GM18907 (cell line): ENCODE results near the gene LILRA6.
"Not testable (repeated sequence)": the region's sequence is repeated elsewhere in the genome, so short reads cannot be mapped to it uniquely, and the experiment has no call there.

Source experiments
- ATAC-seq: cut with Tn5 transposase; IDR thresholded peaks from one replicate; pipeline ENCODE4 v1.9.1; 2021; ENCODE audit warnings: mild to moderate bottlenecking, moderate library complexity; ENCODE audit not compliant: unreplicated experiment

The LILRA6 gene

GRCh38 chr19:54266133-54266532, 23.5 kb upstream of the LILRA6 start:
- no peak for ATAC-seq

- no peak for ATAC-seq
These were observed 19.9 kb upstream of the LILRA6 start for GRCh38 chr19:54262470-54262869.

DNA sequence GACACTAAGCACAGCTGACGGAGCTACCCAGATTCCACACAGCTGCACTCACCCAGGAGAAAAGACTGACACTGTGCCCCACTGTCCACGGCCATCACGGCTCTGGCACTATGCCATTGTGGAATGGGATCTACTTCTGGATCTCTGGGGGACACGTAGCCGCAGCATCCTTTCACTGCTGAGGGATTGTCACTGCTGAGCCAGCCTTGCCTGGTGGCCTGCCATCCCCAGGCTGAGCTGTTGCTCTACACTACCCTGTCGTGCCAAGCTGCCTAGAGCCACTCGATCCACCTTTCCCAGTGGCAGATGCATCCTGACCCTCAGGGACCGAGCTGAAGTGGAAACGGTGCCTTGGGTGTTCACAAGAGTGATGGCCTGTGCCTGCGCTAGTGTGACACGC, 19.5 kb upstream of the LILRA6 start:
- ATAC-seq, result no peak

- ATAC-seq, result no peak
These were observed 14.5 kb upstream of the LILRA6 start, which contains the start of gene LILRB5 for GRCh38 chr19:54257116-54257480. LILRB5 (minus strand) TSS chr19:54257273; CDS start chr19:54257193, 80 bp downstream.

- no peak for ATAC-seq
These were observed 13.9 kb upstream of the LILRA6 start for GRCh38 chr19:54256250-54257115.

- no peak for ATAC-seq
These were observed 12.7 kb upstream of the LILRA6 start for GRCh38 chr19:54255105-54255775.

DNA sequence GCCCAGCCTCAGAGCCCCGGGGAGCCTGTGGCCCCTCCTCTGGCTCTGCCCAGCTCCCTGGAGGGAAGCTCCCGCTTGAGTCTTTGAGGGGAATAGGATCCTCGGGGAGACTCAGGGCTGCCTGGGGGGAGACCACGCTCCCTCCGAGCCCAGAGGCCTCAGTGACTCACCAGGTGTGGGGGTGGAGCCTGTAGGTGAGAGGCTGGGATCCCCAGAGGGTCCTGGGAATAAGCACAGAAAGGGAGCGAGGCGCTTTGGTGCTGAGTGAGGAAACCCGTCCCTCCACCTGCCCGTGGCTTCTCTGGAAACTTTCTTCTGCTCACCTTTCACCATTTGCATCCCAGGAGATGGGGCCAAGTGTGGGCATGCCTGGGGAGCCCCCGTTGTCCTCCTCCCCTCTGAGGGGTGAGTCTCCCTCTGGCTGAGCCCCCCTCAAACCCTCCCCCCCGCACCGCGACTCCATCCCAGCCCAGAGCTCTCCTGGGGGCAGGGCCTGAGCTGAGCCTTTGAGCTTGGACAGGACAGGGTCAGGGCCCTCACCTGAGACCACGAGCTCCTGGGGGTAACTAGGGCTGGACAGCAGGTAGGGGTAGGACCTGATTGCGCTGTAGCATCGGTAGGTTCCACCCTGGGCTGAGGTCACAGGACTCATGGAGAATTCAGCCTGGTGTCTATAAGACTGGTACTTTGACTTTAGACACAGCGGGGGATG, 11.8 kb upstream of the LILRA6 start:
- ATAC-seq, result no peak

DNA sequence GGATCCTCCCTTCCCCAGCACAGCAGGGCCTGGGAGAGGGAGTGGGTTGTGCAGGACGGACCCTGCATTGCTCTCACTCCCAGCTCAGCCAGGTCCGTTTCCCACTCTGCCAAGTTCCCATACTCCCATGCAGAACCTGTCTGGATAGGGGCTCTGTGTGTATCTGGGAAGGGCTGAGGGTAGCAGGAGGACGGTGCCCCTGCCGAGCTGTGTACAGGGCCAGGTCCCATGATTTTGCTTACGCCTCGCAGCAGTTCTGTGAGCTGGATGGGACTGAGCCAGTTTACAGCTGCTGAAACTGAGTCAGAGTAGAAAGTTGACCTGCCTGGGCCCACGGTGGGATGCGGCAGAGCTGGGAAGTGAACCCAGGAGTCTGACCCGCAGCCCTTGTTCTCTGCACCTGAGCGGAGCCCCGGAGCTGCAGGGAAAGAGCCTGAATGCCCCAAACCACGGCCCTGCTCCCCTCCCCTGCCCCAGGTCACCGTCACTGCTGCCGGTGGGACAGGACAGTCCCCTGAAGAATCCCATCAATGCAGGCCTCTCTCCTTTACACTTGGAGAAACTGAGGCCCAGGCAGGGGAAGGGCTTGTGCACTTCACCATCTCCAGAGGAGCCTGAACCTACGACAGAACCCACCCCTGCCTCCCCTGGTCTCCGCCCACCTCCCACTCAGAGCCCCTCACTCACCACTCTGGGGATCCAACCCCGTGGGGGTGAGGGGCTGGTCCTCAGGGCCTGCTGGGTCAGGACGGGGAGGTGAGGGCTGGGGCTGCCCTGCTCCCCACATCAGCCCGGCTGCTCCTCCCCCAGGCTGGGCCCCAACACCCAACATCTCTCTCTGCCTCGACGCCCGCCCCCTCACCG, 11.0 kb upstream of the LILRA6 start:
- no peak for ATAC-seq

- ATAC-seq, result no peak
These were observed 10.3 kb upstream of the LILRA6 start for GRCh38 chr19:54252845-54253244.

GRCh38 chr19:54252243-54252642, 9.7 kb upstream of the LILRA6 start:
- no peak for ATAC-seq

DNA sequence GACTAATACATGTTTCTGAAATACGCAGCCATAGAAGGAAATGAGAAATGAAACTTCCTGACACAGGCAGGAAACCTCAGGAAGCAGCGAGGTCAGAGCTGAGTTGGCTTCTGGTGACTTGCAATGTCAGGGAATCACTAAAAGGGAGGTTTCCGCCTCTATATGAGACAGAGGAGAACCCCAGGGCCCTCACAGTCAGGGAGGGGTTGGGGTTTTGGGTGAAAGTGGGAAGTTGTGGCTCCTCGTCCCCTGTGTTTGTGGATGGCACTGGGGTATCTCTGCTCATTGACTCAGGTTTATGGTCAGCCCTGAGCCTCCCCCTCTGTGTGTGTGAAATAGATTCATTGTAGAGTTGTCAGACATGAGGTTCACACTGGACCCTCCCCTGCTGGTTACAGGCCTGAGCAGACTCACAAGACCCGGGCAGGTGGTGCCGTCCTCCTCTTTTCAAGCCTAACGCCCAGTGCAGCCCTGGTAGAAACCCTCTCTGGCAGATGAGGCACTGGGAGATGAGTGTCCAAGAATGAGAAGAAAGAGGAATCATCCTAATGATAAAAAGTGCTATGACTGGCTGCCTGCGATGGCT, 5.5 kb upstream of the LILRA6 start:
- no peak for ATAC-seq

DNA sequence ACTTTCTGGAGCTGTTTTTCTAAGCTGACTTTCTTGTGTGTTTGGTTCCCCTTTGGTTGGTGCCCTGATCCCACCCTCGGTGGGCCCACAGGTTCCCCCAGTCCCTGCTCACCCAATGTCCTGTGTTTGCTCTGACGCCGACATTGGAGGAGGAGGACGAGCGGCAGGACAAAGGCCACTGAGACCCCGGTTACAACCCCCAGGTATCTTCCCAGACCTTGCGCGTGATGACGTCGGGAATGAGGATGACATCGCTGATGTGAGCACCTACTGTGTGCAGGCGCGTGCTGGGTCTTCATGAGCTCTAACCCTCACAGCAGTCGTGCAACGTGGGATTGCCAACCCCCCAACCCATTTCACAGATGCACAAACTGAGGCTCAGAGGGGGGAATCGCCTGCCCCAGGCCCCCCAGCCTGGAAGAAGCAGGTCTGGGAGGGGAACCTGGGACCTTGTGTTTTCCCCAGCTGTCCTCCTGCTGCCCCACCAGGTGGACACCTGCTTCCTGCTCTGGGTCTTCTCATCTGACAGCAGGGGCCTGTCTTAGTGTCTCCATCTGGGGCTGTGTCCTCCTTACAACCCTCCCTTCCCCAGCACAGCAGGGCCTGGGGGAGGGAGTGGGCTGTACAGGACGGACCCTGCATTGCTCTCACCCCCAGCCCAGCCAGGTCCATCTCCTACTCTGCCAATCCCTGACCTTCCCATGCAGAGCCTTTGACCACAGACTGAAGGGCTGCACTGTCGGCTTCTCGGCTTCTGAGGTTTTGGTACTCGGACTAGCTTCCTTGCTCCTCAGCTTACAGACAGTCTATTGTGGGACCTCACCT, 4.7 kb upstream of the LILRA6 start:
- ATAC-seq, result no peak

DNA sequence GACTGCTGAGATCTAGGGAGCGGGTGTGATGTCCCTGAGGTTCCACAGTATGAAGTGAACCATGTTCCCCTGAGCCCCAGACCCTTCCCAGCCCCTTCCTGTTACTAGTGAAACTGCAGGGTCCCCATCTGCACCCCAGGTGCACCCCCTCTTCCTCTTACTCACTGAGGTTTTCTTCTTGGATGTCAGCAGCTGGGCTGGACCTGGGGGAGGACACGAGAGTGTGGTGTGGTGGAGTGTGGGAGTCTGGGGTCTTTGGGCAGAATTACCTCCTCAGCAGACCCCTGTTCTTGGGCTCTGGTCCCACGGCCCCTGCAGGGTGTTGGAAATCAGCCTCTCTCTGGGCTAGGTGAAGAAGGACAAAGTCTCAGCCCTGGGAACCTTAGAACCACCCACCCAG, 3.3 kb upstream of the LILRA6 start:
- no peak for ATAC-seq

DNA sequence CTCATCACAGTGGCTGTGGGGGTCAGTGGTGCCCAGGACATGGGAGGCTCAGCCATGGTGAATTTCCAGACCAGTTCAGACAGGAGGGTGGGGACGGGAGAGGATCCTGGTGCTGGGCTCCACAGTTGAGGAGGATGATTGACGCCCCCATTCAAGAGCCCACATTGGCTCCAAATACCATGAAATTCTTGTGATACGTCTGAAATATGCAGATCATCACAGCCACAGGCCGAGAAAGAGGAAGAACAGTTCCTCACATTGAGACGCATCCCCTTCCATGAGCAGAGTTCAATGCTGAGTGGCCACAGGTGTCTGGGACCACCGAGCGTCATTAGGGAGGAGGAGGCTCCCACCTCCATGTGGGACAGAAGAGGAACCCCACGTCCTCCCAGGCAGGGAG, 1.2 kb upstream of the LILRA6 start:
- not testable (repeated sequence) for ATAC-seq

DNA sequence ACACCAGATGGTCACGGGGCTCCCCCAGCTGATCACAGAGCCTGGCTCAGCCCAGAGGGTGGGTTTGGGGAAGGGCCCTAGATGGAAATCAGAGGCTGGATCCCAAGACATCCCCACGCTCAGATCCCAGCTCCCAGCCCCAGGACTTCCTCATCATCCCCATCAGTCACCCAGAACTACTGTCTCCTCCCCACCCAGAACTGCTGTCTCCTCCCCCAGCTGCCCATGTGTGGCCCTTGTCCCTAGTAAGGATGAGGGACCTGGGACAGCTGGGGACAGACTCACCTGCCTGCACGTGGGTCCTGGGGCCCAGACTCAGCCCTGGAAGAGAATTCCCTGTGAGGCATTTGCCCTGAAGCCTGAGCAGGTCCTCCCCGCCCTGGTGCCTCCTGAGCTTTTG, 356 bp downstream of the LILRA6 start:
- not testable (repeated sequence) for ATAC-seq

GRCh38 chr19:54240372-54241336, 1.9 kb downstream of the LILRA6 start:
- ATAC-seq, result not testable (repeated sequence)

DNA sequence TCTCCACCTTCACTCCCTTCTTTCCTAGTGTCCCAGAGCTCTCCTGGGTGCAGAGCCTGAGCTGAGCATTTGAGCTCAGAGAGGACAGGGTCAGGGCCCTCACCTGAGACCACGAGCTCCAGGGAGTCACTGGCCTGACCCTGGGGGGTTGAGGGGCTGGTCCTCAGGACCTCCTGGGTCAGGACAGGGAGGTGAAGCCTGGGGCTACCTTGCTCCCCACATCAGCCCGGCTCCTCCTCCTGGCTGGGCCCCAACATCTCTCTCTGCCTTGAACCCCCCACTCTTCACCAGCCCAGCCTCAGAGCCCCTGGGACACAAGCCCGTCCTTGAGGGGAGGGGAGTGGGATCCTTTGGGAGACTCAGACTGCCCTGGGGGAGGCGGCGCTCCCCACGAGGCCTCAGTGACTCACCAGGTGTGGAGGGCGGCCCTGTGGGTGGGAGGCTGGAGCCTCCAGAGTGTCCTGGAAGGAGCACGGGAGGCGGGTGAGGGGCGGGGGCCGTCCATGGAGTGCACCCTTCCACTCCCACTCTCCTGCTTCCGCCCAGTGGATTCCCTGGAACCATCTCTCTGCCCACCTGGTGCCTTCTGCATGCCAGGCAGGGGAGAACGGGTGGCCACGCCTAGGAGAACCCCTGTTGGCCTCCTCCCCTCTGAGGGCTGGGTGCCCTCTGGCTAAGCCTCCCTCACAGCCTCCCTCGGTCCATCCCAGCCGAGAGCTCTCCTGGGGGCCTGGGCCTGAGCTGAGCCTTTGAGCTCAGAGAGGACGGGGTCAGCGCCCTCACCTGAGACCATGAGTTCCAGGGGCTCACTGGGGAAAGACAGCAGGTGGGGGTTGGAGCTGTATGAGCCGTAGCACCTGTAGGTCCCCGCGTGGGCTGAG, 2.9 kb downstream of the LILRA6 start:
- not testable (repeated sequence) for ATAC-seq
